Measurements from ENCODE around the gene RPTOR. TPM values are rescaled to one million over a fixed set of nuclear protein-coding genes. Genes with fewer than 3 reads are reported as not detected.

RPTOR gene
- total and polyA plus RNA-seq, 2 donors (not counting 1 experiment from before 2014, with no cell fraction given), result 6.7 to 22.8 TPM

GRCh38 chr17:80877729-80878303, 333.2 kb downstream of the RPTOR start:
- Histone ChIP-seq H3K4me1 (ENCODE audit: control insufficient read depth, extremely low read depth, insufficient read depth, low read length) (no peaks in the 10 kb centered on the region), H3K79me2 (ENCODE audit: control insufficient read depth, insufficient read depth, low read length) (no peaks in the 10 kb centered on the region), H3K4me3 (replicated peaks in 1 of 4; ENCODE audit: control extremely low read depth in 1 of 4, insufficient read depth in 1 of 4, low read depth in 3 of 4, low read length in 4 of 4) (no peak overlapping the region), H3K9me3 (ENCODE audit: control insufficient read depth, insufficient read depth, low read depth, low read length) (no peaks in the 10 kb centered on the region), H2AFZ (ENCODE audit: low read length) (no peak overlapping the region), H3K27me3 (ENCODE audit: control insufficient read depth, insufficient read depth, low read length) (no peaks in the 10 kb centered on the region), H3K4me2 (ENCODE audit: extremely low read depth, insufficient read depth, low read length) (no peak overlapping the region), H3K36me3 (ENCODE audit: control insufficient read depth, insufficient read depth, low read length) (peaks cover 5% of the 10 kb centered on the region), H4K20me1 (ENCODE audit: control insufficient read depth, extremely low read depth, insufficient read depth, low read length) (no peaks in the 10 kb centered on the region), H3K9ac (ENCODE audit: insufficient read depth, low read length) (no peak overlapping the region), H3K27ac (ENCODE audit: insufficient read depth, low read length) (no peak overlapping the region)
- no peak for DNase-seq (ENCODE audit: low read depth in 2 of 2)
- TF ChIP-seq CTCF (conservative IDR thresholded peaks at IDR 0.05 in 1 of 2, IDR thresholded peaks at IDR 0.05 in 1 of 2; ENCODE audit: low read depth in 1 of 2, low read length in 2 of 2), result no peak
- no peak for TF ChIP-seq EZH2 (IDR thresholded peaks at IDR 0.05; ENCODE audit: low read length, missing control alignments)

GRCh38 chr17:80878876-80879722, 334.5 kb downstream of the RPTOR start:
- Histone ChIP-seq H3K27ac (ENCODE audit: insufficient read depth, low read length) (no peak overlapping the region), H3K79me2 (ENCODE audit: control insufficient read depth, insufficient read depth, low read length) (no peaks in the 10 kb centered on the region), H3K4me1 (ENCODE audit: control insufficient read depth, extremely low read depth, insufficient read depth, low read length) (no peaks in the 10 kb centered on the region), H3K9me3 (ENCODE audit: control insufficient read depth, insufficient read depth, low read depth, low read length) (no peaks in the 10 kb centered on the region), H4K20me1 (ENCODE audit: control insufficient read depth, extremely low read depth, insufficient read depth, low read length) (no peaks in the 10 kb centered on the region), H3K4me3 (replicated peaks in 1 of 4; ENCODE audit: control extremely low read depth in 1 of 4, insufficient read depth in 1 of 4, low read depth in 3 of 4, low read length in 4 of 4) (no peak overlapping the region), H3K36me3 (ENCODE audit: control insufficient read depth, insufficient read depth, low read length) (peaks cover 10% of the 10 kb centered on the region), H2AFZ (ENCODE audit: low read length) (no peak overlapping the region), H3K4me2 (ENCODE audit: extremely low read depth, insufficient read depth, low read length) (no peak overlapping the region), H3K27me3 (ENCODE audit: control insufficient read depth, insufficient read depth, low read length) (no peaks in the 10 kb centered on the region), H3K9ac (ENCODE audit: insufficient read depth, low read length) (no peak overlapping the region)
- TF ChIP-seq EZH2 (IDR thresholded peaks at IDR 0.05; ENCODE audit: low read length, missing control alignments) (no peak), CTCF (conservative IDR thresholded peaks at IDR 0.05 in 1 of 2, IDR thresholded peaks at IDR 0.05 in 1 of 2; ENCODE audit: low read depth in 1 of 2, low read length in 2 of 2) (no peak)
- DNase-seq (ENCODE audit: low read depth in 2 of 2), result no peak

GRCh38 chr17:80879723-80880647, 335.3 kb downstream of the RPTOR start:
- no peak overlapping the region for H3K9ac ChIP-seq (ENCODE audit: insufficient read depth, low read length)
- no peak overlapping the region for H3K4me2 ChIP-seq (ENCODE audit: extremely low read depth, insufficient read depth, low read length)
- H3K36me3 ChIP-seq (ENCODE audit: control insufficient read depth, insufficient read depth, low read length), result peaks cover 11% of the 10 kb centered on the region
- H3K4me3 ChIP-seq (replicated peaks in 1 of 4; ENCODE audit: control extremely low read depth in 1 of 4, insufficient read depth in 1 of 4, low read depth in 3 of 4, low read length in 4 of 4), result no peak overlapping the region
- no peaks in the 10 kb centered on the region for H3K27me3 ChIP-seq (ENCODE audit: control insufficient read depth, insufficient read depth, low read length)
- no peaks in the 10 kb centered on the region for H3K79me2 ChIP-seq (ENCODE audit: control insufficient read depth, insufficient read depth, low read length)
- DNase-seq (ENCODE audit: low read depth in 2 of 2), result no peak
- no peak overlapping the region for H3K27ac ChIP-seq (ENCODE audit: insufficient read depth, low read length)
- H2AFZ ChIP-seq (ENCODE audit: low read length), result no peak overlapping the region
- no peaks in the 10 kb centered on the region for H4K20me1 ChIP-seq (ENCODE audit: control insufficient read depth, extremely low read depth, insufficient read depth, low read length)
- no peaks in the 10 kb centered on the region for H3K4me1 ChIP-seq (ENCODE audit: control insufficient read depth, extremely low read depth, insufficient read depth, low read length)
- no peaks in the 10 kb centered on the region for H3K9me3 ChIP-seq (ENCODE audit: control insufficient read depth, insufficient read depth, low read depth, low read length)
- no peak for TF ChIP-seq CTCF (conservative IDR thresholded peaks at IDR 0.05 in 1 of 2, IDR thresholded peaks at IDR 0.05 in 1 of 2; ENCODE audit: low read depth in 1 of 2, low read length in 2 of 2)
